ENCODE measurements around the gene CRHR1.

Gene CRHR1

DNA sequence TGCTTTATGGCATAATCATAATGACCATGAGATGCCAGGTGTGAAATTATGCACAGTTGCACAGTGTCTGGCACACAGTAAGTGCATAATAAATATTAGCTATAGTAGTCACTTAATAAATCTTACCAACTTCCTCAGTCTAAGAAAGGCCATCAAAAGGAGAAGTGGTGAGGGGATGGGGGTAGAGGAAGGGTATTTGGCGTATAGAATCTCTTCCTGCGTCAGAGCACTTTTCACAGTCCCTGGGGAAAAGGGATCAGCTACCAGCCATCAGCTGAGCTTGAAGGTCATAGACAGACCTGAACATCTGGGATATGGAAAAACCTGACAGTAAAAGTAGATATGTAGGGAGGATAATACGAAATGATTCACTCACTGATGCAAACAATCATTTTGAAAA is 5.8 kb downstream of the CRHR1 start:
- DNase-seq (ENCODE audit: low read depth, low spot score) = no peak

DNA sequence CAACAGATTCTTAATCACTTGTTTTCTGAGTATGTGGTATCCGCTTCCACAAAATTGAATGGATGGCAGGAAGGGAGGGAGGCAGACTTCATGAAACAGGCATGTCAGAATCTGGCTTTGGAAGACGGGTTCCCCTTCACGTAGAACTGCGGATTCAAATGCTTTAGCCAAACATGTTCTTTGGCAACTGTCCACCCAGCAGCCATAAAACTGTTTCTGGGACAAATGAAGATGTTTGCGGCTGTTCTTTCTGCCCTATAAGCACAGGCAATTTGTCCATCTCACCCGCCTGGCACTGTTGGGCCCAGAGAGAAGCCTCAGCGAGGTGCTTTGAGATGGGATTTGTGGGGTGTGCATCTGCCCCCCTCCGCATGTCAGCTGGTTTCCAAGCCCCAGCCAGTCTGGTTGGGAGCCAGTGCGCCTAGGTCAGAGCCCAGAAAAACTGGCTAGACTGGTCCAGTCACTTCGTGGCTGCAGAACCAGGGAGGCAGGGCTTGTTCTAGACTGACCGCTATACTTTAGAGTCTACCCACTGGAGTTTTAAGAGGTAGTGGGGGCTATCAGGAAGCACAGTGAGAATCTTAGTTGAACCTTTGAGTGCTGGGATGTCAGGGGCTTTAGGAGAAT is 6.3 kb downstream of the CRHR1 start:
- no peak for DNase-seq (ENCODE audit: low read depth, low spot score)

DNA sequence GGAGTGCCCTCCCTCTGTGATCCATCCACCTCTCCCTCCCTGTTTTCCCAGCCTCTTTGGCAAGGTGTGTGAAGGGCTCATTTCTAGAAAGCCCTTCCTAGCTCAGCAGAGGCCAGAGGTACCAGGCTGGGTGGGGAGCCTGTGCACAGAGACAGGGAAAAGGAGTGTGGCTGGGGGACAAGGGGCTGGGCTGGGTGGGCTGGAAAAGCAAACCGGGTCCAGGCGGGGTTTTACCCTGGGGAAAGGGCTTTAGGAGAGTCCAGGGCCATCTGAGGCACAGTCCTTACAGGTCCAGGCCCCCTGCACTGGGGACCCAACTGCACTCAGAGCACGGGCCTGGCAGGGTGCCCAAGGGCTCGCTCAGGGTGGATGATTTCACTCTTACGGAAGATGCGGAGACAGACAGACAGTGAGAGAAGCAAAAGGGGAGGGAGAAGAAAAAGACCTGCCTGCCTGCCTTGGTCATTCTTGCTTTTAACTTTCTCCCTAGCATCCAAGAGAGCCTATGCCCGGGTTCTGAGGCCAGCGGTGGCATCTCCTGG is 7.0 kb downstream of the CRHR1 start:
- DNase-seq (ENCODE audit: low read depth, low spot score) = no peak

DNA sequence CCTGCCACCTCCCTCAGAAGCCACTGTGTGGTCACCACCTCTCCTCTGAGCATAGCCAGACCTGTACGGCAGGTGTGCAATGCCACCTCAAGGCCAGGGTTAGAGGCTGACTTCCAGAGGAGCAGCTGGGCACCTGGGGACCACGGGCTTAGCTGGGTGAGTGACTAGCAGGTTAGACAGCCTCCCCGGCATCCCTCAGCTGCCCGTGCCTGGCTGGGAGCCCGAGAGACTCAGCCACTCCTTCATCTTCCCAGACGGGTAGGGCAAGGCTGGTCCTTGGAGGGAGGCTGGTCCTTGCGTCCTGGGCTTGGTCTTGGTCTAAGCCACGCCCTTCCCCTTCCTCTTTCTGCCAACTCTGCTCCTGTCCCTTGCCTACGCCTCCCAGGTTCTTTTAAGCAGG is 7.8 kb downstream of the CRHR1 start:
- DNase-seq (ENCODE audit: low read depth, low spot score) = no peak

DNA sequence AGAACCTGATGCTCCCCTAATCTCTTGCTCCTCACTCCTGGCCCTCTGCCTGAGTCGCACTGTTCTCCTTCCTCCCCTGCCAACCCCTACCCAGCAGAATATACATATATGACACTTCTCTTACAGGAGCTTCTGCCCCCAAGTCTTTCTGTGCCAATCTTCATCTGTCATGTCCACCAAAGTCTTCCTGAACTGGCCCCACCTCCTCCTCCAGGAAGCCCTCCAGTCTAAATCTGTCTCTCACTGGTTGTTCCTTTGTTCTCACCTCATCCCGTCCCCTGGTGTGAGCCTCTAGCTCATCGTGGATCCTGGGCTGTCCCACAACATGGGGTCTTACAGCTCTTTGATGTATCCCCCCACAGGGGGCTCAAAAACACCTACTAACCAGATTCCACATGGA is 8.3 kb downstream of the CRHR1 start:
- no peak for DNase-seq (ENCODE audit: low read depth, low spot score)

DNA sequence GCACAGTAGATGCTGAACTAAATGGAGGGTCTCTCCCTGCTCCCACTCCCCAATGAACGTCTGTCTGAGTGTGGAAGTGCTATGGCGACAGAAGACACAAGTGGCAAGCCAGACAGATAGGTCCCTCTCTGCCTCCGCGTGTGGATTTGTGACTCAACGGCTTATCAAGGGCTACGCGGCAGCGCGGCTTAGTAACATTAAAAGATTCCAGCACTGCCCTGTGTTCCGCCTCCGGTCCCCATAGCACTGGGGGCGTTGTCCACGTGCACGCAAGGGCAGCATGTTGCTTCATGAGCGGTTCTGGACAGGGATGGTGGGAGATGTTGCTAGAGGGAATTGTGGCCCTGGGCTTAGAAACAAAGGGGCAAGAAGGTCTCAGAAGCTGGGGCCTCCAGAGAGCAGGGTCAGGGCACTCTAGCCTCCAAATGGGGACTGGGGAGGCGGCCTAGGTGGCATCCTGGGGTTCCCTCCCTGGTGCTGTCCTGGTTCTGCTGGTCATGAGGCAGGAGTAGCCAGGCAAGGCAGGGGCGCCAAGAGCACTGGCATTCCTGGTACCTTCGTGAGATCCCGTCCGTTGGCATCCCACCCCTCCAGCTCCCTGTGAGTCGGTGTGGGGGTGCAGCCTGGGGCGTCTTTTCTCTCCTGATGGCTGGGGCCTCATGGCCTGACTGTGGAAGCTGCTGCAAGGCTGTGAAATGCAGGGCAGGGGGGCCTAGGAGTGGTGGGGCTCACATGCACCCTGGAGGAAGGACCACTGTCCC is 9.1 kb downstream of the CRHR1 start:
- no peak for DNase-seq (ENCODE audit: low read depth, low spot score)

DNA sequence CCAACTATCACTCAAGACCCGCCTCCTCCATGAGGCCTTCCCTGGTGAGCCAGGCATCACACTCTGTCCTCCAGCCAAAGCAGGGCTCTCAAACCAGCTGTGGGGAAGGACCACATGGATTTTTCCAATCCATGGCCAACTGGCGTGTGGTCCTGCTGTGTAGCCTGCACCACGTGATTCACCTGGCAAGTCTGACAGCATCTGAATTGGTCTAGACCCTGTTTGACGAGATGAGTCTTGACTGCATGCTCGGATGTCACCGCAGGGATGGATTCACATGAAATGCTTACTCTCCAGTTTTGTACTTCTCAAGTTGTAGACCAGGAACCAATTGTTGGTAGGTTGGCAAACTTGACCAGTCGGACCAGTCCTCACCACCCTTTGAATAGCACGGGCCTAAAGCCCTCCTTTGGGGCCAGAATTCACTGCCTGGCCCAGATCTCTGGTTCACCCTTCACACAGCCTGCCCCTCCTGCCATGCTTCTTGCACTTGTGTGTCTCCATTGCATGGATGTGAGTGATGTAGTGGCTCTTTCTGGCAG is 9.9 kb downstream of the CRHR1 start:
- DNase-seq (ENCODE audit: low read depth, low spot score) = no peak

DNA sequence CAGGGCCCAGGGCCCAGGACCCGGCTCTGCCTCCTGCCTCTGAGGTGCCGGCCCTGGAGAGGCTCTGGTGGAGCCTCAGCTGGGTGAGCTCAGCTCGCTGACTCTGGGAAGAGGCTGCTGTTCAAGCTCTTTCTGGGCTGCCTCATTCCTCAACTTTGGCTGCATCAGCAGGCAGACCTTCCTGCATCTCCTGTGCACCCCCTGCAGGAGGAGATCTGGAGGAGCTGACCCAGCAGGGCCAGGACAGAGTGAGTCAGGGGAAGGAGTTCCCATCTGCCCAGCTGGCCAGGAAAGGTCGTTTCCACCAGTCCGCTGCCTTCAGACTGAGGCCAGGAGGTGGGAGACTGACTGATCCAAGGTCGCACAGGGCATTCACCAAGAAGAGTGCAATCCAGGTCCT is 10.7 kb downstream of the CRHR1 start:
- no peak for DNase-seq (ENCODE audit: low read depth, low spot score)

DNA sequence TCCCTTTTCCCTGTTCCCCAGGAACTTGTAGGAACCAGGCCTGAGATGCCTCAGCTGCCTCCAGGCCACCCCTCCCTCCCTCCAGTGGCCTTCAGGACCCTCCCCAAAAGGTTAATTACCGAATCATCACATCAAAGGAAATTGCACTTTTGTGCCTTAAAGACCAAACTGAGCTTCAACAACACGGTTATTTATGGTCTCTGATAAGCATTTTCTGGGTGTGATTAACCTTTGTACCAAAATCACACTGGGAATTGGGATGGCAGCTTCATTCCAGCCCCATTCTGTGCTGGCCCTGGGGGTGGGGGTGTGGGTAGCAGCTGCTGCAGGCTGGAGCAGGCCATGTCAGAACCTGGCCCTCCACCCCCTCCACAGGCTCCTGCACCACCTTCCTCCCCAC is 16.7 kb downstream of the CRHR1 start:
- DNase-seq (ENCODE audit: low read depth, low spot score) = no peak

DNA sequence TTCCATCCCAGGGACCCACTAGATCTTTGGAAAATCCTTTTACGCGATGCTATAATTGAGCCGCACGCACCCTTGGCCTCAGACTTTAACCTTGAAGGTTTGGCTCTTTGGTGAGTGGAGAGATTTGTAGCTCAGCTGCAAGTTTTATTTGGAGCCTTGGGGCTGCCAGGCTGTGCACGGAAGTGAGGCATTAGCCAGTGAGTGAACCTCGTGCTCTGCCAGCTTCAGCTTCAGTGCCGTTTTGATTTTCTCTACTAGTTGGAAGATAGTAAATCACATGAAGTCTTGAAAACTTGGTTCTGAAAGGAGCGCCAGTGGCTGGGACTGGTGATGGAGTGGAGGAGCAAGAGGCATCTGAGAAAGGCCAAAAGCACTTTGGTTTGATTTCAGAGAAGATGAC is 17.3 kb downstream of the CRHR1 start:
- DNase-seq (ENCODE audit: low read depth, low spot score) = no peak

DNA sequence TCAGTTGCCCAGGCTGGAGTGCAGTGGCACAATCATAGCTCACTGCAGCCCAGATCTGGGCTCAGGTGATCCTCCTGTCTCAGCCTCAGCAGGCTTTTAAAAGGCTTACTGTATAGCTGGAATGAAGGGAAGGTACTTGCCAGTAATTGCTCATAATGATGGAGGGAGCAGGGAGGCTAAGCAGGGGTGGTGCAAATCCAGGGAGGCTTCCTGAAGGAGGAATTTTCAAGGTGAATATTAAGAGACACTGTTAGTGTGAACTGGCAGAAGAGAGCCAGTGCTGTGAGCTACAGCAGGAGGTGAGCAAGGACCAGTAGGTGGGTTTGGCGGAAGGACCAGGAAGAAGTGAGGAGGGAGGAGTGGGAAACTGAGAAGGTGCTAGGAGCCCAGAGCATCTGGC is 24.7 kb downstream of the CRHR1 start:
- DNase-seq (ENCODE audit: low read depth, low spot score) = no peak

DNA sequence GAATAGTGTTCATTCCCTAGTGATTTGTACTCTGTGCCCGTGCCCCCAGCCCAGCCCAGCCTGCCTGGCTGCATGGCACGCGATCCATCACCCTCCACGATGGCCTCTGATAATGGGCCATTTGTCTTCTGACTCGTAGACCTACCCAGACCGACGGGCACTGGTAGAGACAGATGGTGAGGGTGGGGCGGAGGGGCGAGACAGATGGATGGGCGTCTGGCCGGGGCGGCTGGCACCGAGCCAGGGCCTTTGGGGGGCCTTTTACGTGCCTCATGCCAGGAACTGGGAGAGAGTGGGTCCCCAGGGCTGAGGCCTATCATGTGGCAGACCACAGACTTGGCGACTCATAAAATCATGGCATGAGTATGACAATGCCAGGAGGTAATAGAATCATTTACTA is 25.4 kb downstream of the CRHR1 start:
- no peak for DNase-seq (ENCODE audit: low read depth, low spot score)

DNA sequence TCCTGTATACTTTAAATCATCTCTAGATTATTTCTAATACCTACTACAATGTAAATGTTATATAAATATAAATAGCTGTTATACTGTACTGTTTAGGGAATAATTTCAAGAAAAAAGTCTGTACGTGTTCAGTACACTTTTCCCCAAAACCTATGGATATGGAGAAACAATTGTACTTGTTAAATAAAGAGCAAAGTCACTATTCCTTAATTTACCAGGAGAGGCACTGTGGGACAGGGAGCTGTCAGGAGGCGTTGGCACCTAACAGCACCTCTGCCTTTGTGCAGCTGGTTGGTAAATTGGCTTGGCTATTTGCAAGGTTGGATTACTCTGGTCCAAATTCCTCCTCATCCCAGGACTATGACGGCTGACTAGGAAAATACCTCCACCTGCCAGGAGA is 28.0 kb downstream of the CRHR1 start:
- no peak for DNase-seq (ENCODE audit: low read depth, low spot score)

DNA sequence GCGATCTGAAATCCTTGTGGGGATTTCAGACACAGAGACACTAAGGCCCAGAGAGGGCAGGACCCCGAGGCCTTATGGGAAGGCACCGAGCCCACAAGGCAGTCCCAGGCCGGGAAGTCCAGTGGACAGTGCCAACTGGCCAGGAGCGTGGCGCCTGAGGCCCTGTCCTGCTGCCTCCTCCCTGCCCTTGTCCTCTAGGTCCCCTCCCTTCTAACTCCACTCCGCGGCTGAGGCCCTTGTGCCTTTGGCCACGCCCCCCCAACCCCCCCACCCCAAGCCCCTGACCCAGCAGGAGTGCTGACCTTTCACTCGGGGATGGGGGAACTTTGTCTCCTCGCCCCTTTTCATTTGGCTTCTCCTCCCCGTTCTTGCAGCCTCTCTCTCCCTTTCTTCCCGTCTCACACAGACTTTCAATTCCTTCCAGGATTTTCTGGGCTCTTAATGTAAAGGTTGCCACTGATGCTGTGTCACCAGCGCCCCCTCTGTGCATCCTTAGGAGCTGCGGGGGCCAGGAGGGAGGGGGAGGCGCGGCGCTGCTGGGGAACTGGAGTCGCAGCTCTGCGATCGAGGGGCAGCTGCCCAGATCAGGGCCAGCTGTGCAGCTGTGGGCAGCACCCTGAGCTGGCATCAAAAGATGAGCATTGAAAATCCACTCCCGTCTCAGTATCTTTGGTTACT is 29.1 kb downstream of the CRHR1 start:
- DNase-seq (ENCODE audit: low read depth, low spot score) = peak; percentile 7

DNA sequence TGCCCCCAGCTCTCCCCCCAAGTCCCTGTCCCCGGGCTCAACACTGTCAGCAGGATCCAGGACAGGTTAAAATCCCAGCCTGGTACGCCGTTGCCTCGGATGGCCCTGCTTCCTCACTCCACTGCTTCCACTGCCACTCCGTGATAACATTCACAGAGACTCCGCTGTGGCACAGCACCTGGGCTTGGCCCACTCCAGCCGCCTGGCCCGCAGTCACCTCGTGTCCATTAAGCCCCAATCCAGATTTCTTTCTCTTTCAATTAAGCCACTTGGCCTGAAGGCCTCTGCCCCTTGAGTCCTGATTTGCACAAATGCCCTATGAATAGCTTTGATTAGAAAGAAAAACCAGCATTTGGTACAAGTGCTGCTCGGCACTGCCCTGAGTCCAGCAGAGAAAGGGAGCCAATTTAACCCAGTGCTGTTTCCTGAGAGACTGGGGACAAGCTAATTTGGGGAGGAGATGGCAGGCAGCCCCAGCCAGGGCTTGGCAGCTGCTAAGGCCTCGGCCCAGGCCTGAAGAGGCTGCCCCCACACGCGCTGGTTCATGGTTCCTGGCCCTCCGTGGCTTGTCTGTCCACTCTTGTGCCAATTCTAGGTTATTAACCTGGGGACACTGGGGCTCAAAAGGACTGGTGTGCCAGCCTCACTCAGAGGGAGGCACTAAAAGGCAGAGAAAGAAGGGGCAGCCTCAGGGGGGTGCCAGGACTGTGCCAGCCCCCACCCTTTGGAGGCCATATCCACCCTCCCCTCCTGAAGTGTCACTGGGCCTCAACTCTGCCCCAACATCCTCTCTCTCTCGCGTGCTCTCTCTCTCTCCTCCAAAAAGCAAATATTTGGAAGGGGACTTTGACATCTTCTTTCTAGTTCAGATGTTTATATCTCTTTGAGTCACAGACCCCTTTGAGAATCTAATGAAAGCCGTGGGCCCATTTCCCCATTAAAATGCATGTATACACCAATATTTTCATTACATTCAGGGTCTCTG is 30.8 kb downstream of the CRHR1 start:
- no peak for DNase-seq (ENCODE audit: low read depth, low spot score)

DNA sequence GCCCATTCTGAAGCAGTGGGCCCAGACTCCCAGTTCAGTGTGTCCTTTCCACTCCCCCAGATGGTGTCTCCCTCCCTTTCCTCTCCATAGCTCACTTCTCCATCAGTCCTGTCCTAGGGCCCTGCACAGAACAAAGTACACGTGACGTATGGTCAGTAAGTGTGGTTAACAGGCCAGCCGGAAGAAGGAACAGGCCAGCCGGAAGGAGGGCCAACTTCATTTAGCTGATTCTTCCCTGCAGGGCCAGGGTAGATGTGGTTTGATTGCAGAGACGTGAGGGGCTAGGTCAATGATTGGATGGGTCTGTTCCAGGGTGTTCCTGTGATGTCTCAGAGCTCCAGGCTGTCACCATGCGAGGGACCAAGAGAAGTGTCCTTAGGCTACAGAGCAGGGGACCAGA is 31.6 kb downstream of the CRHR1 start:
- no peak for DNase-seq (ENCODE audit: low read depth, low spot score)

DNA sequence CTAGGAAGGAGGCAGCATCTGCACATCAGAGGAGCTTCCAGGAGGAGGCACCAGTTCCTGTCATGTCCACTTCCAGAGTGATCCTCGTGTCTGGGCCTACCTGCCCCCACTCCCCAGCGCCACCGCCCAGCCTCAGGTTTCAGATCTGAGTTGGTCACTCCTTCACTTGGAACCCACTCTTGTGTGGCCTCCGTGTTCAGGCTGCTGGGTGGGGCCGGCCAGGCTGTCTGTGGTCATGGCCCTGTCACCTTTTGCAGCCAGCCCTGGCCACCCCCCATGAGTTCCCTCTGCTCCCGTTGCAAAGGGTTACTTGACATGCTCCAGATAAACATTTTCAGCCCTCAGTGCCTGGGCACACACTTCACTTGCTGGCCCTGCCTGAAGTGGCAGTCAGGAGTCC is 33.9 kb downstream of the CRHR1 start:
- no peak for DNase-seq (ENCODE audit: low read depth, low spot score)

DNA sequence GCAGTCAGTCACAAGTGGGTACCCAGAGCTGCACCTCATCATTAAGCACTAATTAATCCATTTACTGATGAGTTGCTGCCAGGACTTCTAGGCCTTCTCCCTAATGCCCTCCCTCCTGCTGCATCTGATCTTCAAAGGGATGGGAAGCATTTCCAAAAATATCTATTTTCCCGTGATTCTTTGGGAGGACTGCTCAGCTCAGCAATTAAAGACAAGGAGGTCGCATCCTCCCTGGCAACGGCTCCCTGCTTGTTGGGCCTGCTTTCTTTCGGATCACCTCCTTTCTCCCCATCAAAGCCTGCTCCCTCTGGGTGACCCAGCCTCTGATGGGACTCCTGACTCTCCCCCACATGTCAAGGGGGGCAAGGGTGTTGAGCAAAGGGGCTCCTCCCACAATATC is 34.6 kb downstream of the CRHR1 start:
- no peak for DNase-seq (ENCODE audit: low read depth, low spot score)

DNA sequence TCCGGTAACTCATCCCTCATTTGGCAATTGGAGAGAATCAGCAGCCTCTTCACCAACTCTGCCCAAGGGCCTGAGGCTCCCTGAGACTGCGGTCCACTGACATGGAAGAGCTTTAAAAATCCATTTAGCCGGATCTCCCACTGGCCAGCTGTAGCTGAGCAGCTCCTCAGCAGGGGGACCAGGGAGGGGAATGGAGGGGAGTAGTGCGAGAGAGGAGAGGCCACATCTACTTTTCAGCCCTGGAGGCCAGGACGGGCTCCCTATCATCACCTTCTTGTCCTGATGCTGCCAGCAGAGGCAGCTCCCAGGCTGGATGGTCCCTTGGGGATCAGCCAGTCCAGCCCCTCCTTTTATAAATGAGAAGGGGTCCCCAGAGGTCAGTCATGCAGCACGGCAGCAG is 35.5 kb downstream of the CRHR1 start:
- no peak for DNase-seq (ENCODE audit: low read depth, low spot score)

DNA sequence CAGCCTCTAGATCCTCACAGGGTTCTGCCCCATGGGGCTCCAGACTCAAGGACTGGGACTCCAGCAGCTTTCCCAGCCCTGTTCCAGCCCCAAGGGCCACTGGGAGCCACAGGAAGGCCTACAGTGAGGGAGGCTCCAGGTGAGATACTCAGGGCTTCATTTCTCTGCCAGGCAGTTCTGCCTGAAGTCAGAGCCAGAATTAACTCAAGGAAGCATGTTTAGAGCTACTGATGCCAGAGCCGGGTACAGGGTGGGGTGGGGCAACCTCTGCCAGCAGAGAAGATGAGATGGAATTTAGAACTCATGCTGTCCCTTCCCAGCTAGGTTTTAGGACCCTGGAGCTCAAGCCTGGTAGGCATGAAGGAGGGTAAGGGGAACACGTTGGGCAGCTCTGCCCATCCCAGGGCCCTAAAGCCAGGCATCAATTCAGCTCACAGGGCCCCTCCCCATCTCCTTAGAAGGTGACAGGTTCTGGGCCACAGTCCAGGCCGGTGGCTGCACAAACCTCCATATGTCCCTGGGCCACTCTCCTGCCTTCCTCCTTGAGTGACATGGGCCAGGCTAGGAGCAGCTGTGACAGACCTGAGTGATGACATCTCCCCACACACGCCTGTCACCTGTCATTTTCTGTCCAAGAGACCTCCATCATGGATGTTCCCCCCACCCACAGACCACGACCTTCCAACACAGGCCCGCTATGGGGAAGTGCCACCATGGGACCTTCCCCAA is 36.1 kb downstream of the CRHR1 start:
- no peak for DNase-seq (ENCODE audit: low read depth, low spot score)

DNA sequence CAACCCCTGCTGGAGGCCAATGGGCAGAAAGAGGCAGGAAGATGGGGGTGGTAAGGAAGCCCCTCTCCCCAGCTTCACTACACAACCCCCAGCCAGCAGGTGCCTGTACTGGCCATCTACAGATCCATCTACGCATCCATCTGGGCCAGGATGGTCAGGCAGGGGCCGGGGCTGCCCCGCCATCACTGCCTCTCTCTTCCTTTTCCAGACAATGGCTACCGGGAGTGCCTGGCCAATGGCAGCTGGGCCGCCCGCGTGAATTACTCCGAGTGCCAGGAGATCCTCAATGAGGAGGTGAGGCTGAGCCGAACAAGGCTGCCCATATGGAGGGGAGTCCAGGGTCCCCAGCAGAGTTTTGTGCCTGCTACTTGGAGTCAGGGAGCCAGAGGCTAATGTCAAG is 37.0 kb downstream of the CRHR1 start:
- no peak for DNase-seq (ENCODE audit: low read depth, low spot score)
